ENCODE data around the gene IFRD1. TPM values are rescaled to one million over a fixed set of nuclear protein-coding genes. Genes with fewer than 3 reads are reported as not detected.

Gene IFRD1
- total RNA-seq, 1 experiment from 2014 or later = 73.4 TPM

GRCh38 chr7:112523871-112524270 is 73.6 kb downstream of the IFRD1 start:
- Histone ChIP-seq H3K9me3 (ENCODE audit: low read length) (no peaks in the 10 kb centered on the region), H3K4me3 (ENCODE audit: low read length) (no peak overlapping the region), H3K27ac (ENCODE audit: low read length) (no peak overlapping the region), H3K9ac (ENCODE audit: low read length) (no peak overlapping the region), H2AFZ (ENCODE audit: low read length) (no peak overlapping the region), H3K9me2 (replicated peaks; ENCODE audit: low read length) (no peaks in the 10 kb centered on the region), H3K27me3 (ENCODE audit: low read length) (peaks cover 88% of the 10 kb centered on the region), H3K36me3 (ENCODE audit: low read depth, low read length) (no peaks in the 10 kb centered on the region), H3F3A (ENCODE audit: low read length, unreplicated experiment) (no peaks in the 10 kb centered on the region), H3K4me1 (ENCODE audit: insufficient read depth, low read length) (no peaks in the 10 kb centered on the region), H3K79me2 (ENCODE audit: low read length) (no peaks in the 10 kb centered on the region), H4K20me1 (ENCODE audit: low read length) (no peaks in the 10 kb centered on the region), H3K4me2 (ENCODE audit: low read length) (no peak overlapping the region)
- BruUV-seq (replicated peaks) = no TSS peak
- intact Hi-C loops (cut with micrococcal nuclease) = no loop called here
- ATAC-seq (no peak), DNase-seq (no peak)
- ChIA-PET CTCF (no interaction called here), POLR2A (ENCODE audit: unreplicated experiment) (no interaction called here)
- TF ChIP-seq CTCF (conservative IDR thresholded peaks at IDR 0.05; ENCODE audit: low read depth, low read length) (no peak), EZH2 (IDR thresholded peaks at IDR 0.05; ENCODE audit: low read length, unreplicated experiment) (no peak), EZH2phosphoT487 (IDR thresholded peaks at IDR 0.05; ENCODE audit: borderline replicate concordance, low read length) (no peak)

Other genes starting within 250 kb of the IFRD1 start
- gene DOCK4, start 244.1 kb upstream of the IFRD1 start, total RNA-seq (2014; rRNA removed) = 21.8 and 25.4 TPM in 2 replicates
- gene ZNF277, start 243.8 kb upstream of the IFRD1 start, total RNA-seq (2014; rRNA removed) = 8.7 and 14.0 TPM in 2 replicates
- 0.15 and 0.29 TPM in 2 replicates for gene LSMEM1, start 30.5 kb downstream of the IFRD1 start, total RNA-seq (2014; rRNA removed)

Data from PC-3 (cell line).